ENCODE data around the gene RNF34. TPM values are rescaled to one million over a fixed set of nuclear protein-coding genes. Genes with fewer than 3 reads are reported as not detected.

RNF34 gene
- total RNA-seq, 2 donors from 2014 or later, result 72.6 to 74.7 TPM

GRCh38 chr12:121443911-121444841 lies 44.3 kb downstream of the RNF34 start:
- TF ChIP-seq CTCF (conservative IDR thresholded peaks at IDR 0.05), result no peak
- H3K27me3 Mint-ChIP-seq (ENCODE audit: insufficient read depth), result no peaks in the 10 kb centered on the region
- no peak for DNase-seq
- Histone ChIP-seq H3K9me3 (ENCODE audit: control insufficient read depth, low read length) (no peaks in the 10 kb centered on the region), H3K27ac (ENCODE audit: low read depth, low read length) (no peak overlapping the region), H3K27me3 (ENCODE audit: control insufficient read depth, insufficient read depth, low read length, poor library complexity, severe bottlenecking) (no peaks in the 10 kb centered on the region), H3K36me3 (ENCODE audit: control insufficient read depth, insufficient read depth, low read length) (peaks cover 38% of the 10 kb centered on the region), H3K9ac (ENCODE audit: extremely low read depth, low read length, poor library complexity, severe bottlenecking) (no peak overlapping the region), H3K4me1 (ENCODE audit: control insufficient read depth, insufficient read depth, low read length) (no peaks in the 10 kb centered on the region), H3K4me3 (ENCODE audit: low read length) (no peak overlapping the region)
- 92 to 93% methylated on average over 32 to 45 of the region's 45 CpGs for WGBS, 2 experiments (ENCODE audit: insufficient coverage in 1 of 2, insufficient read length in 1 of 2)
- H3K36me3 Mint-ChIP-seq (ENCODE audit: low read depth), result peaks cover 51% of the 10 kb centered on the region
- no peak overlapping the region for H3K4me3 Mint-ChIP-seq
- no peaks in the 10 kb centered on the region for H3K9me3 Mint-ChIP-seq
- H3K4me1 Mint-ChIP-seq, result peaks cover 2% of the 10 kb centered on the region
- H3K27ac Mint-ChIP-seq, result peak overlapping the region; percentile 91

GRCh38 chr12:121444842-121445202 lies 44.9 kb downstream of the RNF34 start:
- Histone ChIP-seq H3K9ac (ENCODE audit: extremely low read depth, low read length, poor library complexity, severe bottlenecking) (no peak overlapping the region), H3K4me1 (ENCODE audit: control insufficient read depth, insufficient read depth, low read length) (no peaks in the 10 kb centered on the region), H3K36me3 (ENCODE audit: control insufficient read depth, insufficient read depth, low read length) (peaks cover 35% of the 10 kb centered on the region), H3K27ac (ENCODE audit: low read depth, low read length) (no peak overlapping the region), H3K27me3 (ENCODE audit: control insufficient read depth, insufficient read depth, low read length, poor library complexity, severe bottlenecking) (no peaks in the 10 kb centered on the region), H3K4me3 (ENCODE audit: low read length) (no peak overlapping the region), H3K9me3 (ENCODE audit: control insufficient read depth, low read length) (no peaks in the 10 kb centered on the region)
- H3K4me1 Mint-ChIP-seq, result peaks cover 2% of the 10 kb centered on the region
- H3K9me3 Mint-ChIP-seq, result no peaks in the 10 kb centered on the region
- H3K4me3 Mint-ChIP-seq, result no peak overlapping the region
- WGBS, 2 experiments (ENCODE audit: insufficient coverage in 1 of 2, insufficient read length in 1 of 2), result 88 to 94% methylated on average over 1 to 4 of the region's 4 CpGs
- peak overlapping the region; percentile 91 for H3K27ac Mint-ChIP-seq
- no peak for DNase-seq
- TF ChIP-seq CTCF (conservative IDR thresholded peaks at IDR 0.05), result no peak
- no peaks in the 10 kb centered on the region for H3K27me3 Mint-ChIP-seq (ENCODE audit: insufficient read depth)
- H3K36me3 Mint-ChIP-seq (ENCODE audit: low read depth), result peaks cover 50% of the 10 kb centered on the region

- no peak overlapping the region for H3K27ac Mint-ChIP-seq
- H3K9me3 ChIP-seq (ENCODE audit: control insufficient read depth, low read length), result no peaks in the 10 kb centered on the region
- no peak overlapping the region for H3K27ac ChIP-seq (ENCODE audit: low read depth, low read length)
- H3K4me3 ChIP-seq (ENCODE audit: low read length), result no peak overlapping the region
- H3K27me3 ChIP-seq (ENCODE audit: control insufficient read depth, insufficient read depth, low read length, poor library complexity, severe bottlenecking), result no peaks in the 10 kb centered on the region
- no peaks in the 10 kb centered on the region for H3K9me3 Mint-ChIP-seq
- H3K36me3 ChIP-seq (ENCODE audit: control insufficient read depth, insufficient read depth, low read length), result peaks cover 19% of the 10 kb centered on the region
- no peaks in the 10 kb centered on the region for H3K27me3 Mint-ChIP-seq (ENCODE audit: insufficient read depth)
- no peaks in the 10 kb centered on the region for H3K4me1 ChIP-seq (ENCODE audit: control insufficient read depth, insufficient read depth, low read length)
- H3K9ac ChIP-seq (ENCODE audit: extremely low read depth, low read length, poor library complexity, severe bottlenecking), result no peak overlapping the region
- peaks cover 39% of the 10 kb centered on the region for H3K36me3 Mint-ChIP-seq (ENCODE audit: low read depth)
- 95 to 100% methylated on average over 1 to 3 of the region's 3 CpGs for WGBS, 2 experiments (ENCODE audit: insufficient coverage in 1 of 2, insufficient read length in 1 of 2)
- H3K4me1 Mint-ChIP-seq, result peaks cover 2% of the 10 kb centered on the region
- no peak overlapping the region for H3K4me3 Mint-ChIP-seq
- TF ChIP-seq CTCF (conservative IDR thresholded peaks at IDR 0.05), result no peak
- DNase-seq, result no peak
Measured at GRCh38 chr12:121446750-121447149, 46.8 kb downstream of the RNF34 start.
